GM21825 (cell line): ENCODE results near the gene MAP7D3.
"Not testable (repeated sequence)": the region's sequence is repeated elsewhere in the genome, so short reads cannot be mapped to it uniquely, and the experiment has no call there.

Source experiments
- ATAC-seq: cut with Tn5 transposase; IDR thresholded peaks from one replicate; pipeline ENCODE4 v1.9.1; 2021; ENCODE audit warnings: mild to moderate bottlenecking, moderate library complexity; ENCODE audit not compliant: unreplicated experiment

Gene MAP7D3

GRCh38 chrX:136251041-136251991 lies at the start of gene MAP7D3:
Gene MAP7D3, minus strand, starts transcription at chrX:136251400. Its CDS starts 42 bp downstream, at chrX:136251358.
- ATAC-seq, result peak; percentile 89

- ATAC-seq, result not testable (repeated sequence)
Observed at GRCh38 chrX:136300721-136301120, 49.5 kb upstream of the MAP7D3 start, which contains the start of gene ADGRG4. Gene ADGRG4, plus strand, starts transcription at chrX:136300963. Its CDS starts 7,815 bp downstream, at chrX:136308778.

GRCh38 chrX:136295380-136295779 lies 44.2 kb upstream of the MAP7D3 start:
- ATAC-seq, result no peak

GRCh38 chrX:136292656-136293055 lies 41.5 kb upstream of the MAP7D3 start:
- ATAC-seq, result no peak

GRCh38 chrX:136291824-136292223 lies 40.6 kb upstream of the MAP7D3 start:
- no peak for ATAC-seq

GRCh38 chrX:136286375-136286774 lies 35.2 kb upstream of the MAP7D3 start:
- not testable (repeated sequence) for ATAC-seq

- no peak for ATAC-seq
Observed at GRCh38 chrX:136275553-136275952, 24.4 kb upstream of the MAP7D3 start.

GRCh38 chrX:136273986-136274385 lies 22.8 kb upstream of the MAP7D3 start:
- no peak for ATAC-seq

- ATAC-seq, result no peak
Observed at GRCh38 chrX:136272325-136272724, 21.1 kb upstream of the MAP7D3 start.

GRCh38 chrX:136271300-136271699 lies 20.1 kb upstream of the MAP7D3 start:
- peak; percentile 60 for ATAC-seq

GRCh38 chrX:136269921-136270320 lies 18.7 kb upstream of the MAP7D3 start:
- no peak for ATAC-seq

- peak; percentile 52 for ATAC-seq
Observed at GRCh38 chrX:136268051-136269048, 17.1 kb upstream of the MAP7D3 start.

GRCh38 chrX:136266828-136267227 lies 15.6 kb upstream of the MAP7D3 start:
- no peak for ATAC-seq

GRCh38 chrX:136262812-136263315 lies 11.7 kb upstream of the MAP7D3 start:
- no peak for ATAC-seq

GRCh38 chrX:136262243-136262642 lies 11.0 kb upstream of the MAP7D3 start:
- ATAC-seq, result no peak

GRCh38 chrX:136261321-136261720 lies 10.1 kb upstream of the MAP7D3 start:
- no peak for ATAC-seq

- ATAC-seq, result no peak
Observed at GRCh38 chrX:136260776-136261175, 9.6 kb upstream of the MAP7D3 start.

GRCh38 chrX:136259543-136259942 lies 8.3 kb upstream of the MAP7D3 start:
- ATAC-seq, result no peak

GRCh38 chrX:136258951-136259350 lies 7.8 kb upstream of the MAP7D3 start:
- ATAC-seq, result no peak

- no peak for ATAC-seq
Observed at GRCh38 chrX:136256026-136256425, 4.8 kb upstream of the MAP7D3 start.

GRCh38 chrX:136255541-136255940 lies 4.3 kb upstream of the MAP7D3 start:
- ATAC-seq, result no peak
